Measurements from ENCODE around the gene TET3. TPM values are rescaled to one million over a fixed set of nuclear protein-coding genes. Genes with fewer than 3 reads are reported as not detected.

The TET3 gene
- polyA plus RNA-seq, 1 donor from 2014 or later = 0.46 TPM

- Mint-ChIP-seq H3K4me3 (no peak overlapping the region), H3K27ac (peak overlapping the region in 1 of 3 donors; percentile 93), H3K4me1 (peaks cover 0 to 8% (median 3%) of the 10 kb centered on the region in 3 donors), H3K27me3 (no peaks in the 10 kb centered on the region), H3K36me3 (peaks cover 20% of the 10 kb centered on the region), H3K9me3 (no peaks in the 10 kb centered on the region)
Measured at GRCh38 chr2:73956218-73956865, 28.4 kb upstream of the TET3 start.

GRCh38 chr2:73961274-73961673 lies 23.4 kb upstream of the TET3 start:
- H3K4me3 Mint-ChIP-seq = no peak overlapping the region
- peaks cover 20% of the 10 kb centered on the region for H3K36me3 Mint-ChIP-seq
- peaks cover 5 to 12% (median 7%) of the 10 kb centered on the region in 3 donors for H3K4me1 Mint-ChIP-seq
- no peaks in the 10 kb centered on the region for H3K27me3 Mint-ChIP-seq
- peaks cover 0 to 5% (median 2%) of the 10 kb centered on the region in 3 donors for H3K9me3 Mint-ChIP-seq
- H3K27ac Mint-ChIP-seq = no peak overlapping the region

- peak overlapping the region in 1 of 4 donors; percentile 17 for H3K4me3 Mint-ChIP-seq
- peaks cover 0 to 5% (median 2%) of the 10 kb centered on the region in 3 donors for H3K9me3 Mint-ChIP-seq
- no peak overlapping the region for H3K27ac Mint-ChIP-seq
- H3K27me3 Mint-ChIP-seq = no peaks in the 10 kb centered on the region
- H3K36me3 Mint-ChIP-seq = peaks cover 18% of the 10 kb centered on the region
- H3K4me1 Mint-ChIP-seq = peaks cover 5 to 12% (median 7%) of the 10 kb centered on the region in 3 donors
Measured at GRCh38 chr2:73961823-73962615, 22.7 kb upstream of the TET3 start.

GRCh38 chr2:73962798-73963197 lies 21.9 kb upstream of the TET3 start:
- Mint-ChIP-seq H3K27ac (peak overlapping the region in 1 of 3 donors; percentile 24), H3K36me3 (peaks cover 18% of the 10 kb centered on the region), H3K9me3 (peaks cover 0 to 5% (median 2%) of the 10 kb centered on the region in 3 donors), H3K27me3 (no peaks in the 10 kb centered on the region), H3K4me1 (peaks cover 5 to 12% (median 7%) of the 10 kb centered on the region in 3 donors), H3K4me3 (no peak overlapping the region)

GRCh38 chr2:73963385-73964120 lies 21.2 kb upstream of the TET3 start:
- H3K9me3 Mint-ChIP-seq = peaks cover 0 to 5% (median 2%) of the 10 kb centered on the region in 3 donors
- peaks cover 18% of the 10 kb centered on the region for H3K36me3 Mint-ChIP-seq
- H3K27me3 Mint-ChIP-seq = no peaks in the 10 kb centered on the region
- H3K4me3 Mint-ChIP-seq = peak overlapping the region in 1 of 4 donors; percentile 38
- H3K4me1 Mint-ChIP-seq = peaks cover 6 to 12% (median 7%) of the 10 kb centered on the region in 3 donors
- H3K27ac Mint-ChIP-seq = peak overlapping the region in 2 of 3 donors; percentile 24 to 53

GRCh38 chr2:73964223-73964622 lies 20.5 kb upstream of the TET3 start:
- H3K27me3 Mint-ChIP-seq = no peaks in the 10 kb centered on the region
- peak overlapping the region in 1 of 4 donors; percentile 17 for H3K4me3 Mint-ChIP-seq
- H3K9me3 Mint-ChIP-seq = peaks cover 0 to 5% (median 2%) of the 10 kb centered on the region in 3 donors
- H3K4me1 Mint-ChIP-seq = peaks cover 7 to 12% (median 9%) of the 10 kb centered on the region in 3 donors
- peaks cover 12% of the 10 kb centered on the region for H3K36me3 Mint-ChIP-seq
- no peak overlapping the region for H3K27ac Mint-ChIP-seq

GRCh38 chr2:73965053-73965452 lies 19.7 kb upstream of the TET3 start:
- no peaks in the 10 kb centered on the region for H3K27me3 Mint-ChIP-seq
- H3K9me3 Mint-ChIP-seq = peaks cover 0 to 5% (median 2%) of the 10 kb centered on the region in 3 donors
- H3K4me1 Mint-ChIP-seq = peaks cover 10 to 16% (median 14%) of the 10 kb centered on the region in 3 donors
- no peak overlapping the region for H3K27ac Mint-ChIP-seq
- peaks cover 9% of the 10 kb centered on the region for H3K36me3 Mint-ChIP-seq
- H3K4me3 Mint-ChIP-seq = no peak overlapping the region

GRCh38 chr2:73968357-73968937 lies 16.3 kb upstream of the TET3 start:
- Mint-ChIP-seq H3K4me3 (no peak overlapping the region), H3K36me3 (peaks cover 2% of the 10 kb centered on the region), H3K9me3 (no peaks in the 10 kb centered on the region), H3K4me1 (peaks cover 36 to 38% (median 36%) of the 10 kb centered on the region in 3 donors), H3K27me3 (no peaks in the 10 kb centered on the region), H3K27ac (no peak overlapping the region)

- Mint-ChIP-seq H3K4me1 (peaks cover 29 to 33% (median 31%) of the 10 kb centered on the region in 3 donors), H3K9me3 (no peaks in the 10 kb centered on the region), H3K4me3 (peak overlapping the region in 1 of 4 donors; percentile 45), H3K27me3 (no peaks in the 10 kb centered on the region), H3K27ac (no peak overlapping the region), H3K36me3 (peaks cover 2% of the 10 kb centered on the region)
Measured at GRCh38 chr2:73969356-73969755, 15.4 kb upstream of the TET3 start.

- Mint-ChIP-seq H3K4me1 (peaks cover 26 to 33% (median 31%) of the 10 kb centered on the region in 3 donors), H3K4me3 (peak overlapping the region; percentile 34 to 89 (median 74)), H3K36me3 (peaks cover 1% of the 10 kb centered on the region), H3K27ac (peak overlapping the region; percentile 67 to 96 (median 80)), H3K27me3 (no peaks in the 10 kb centered on the region), H3K9me3 (no peaks in the 10 kb centered on the region)
Measured at GRCh38 chr2:73970141-73970803, 14.4 kb upstream of the TET3 start.

GRCh38 chr2:73970850-73971471 lies 13.7 kb upstream of the TET3 start:
- H3K36me3 Mint-ChIP-seq = no peaks in the 10 kb centered on the region

GRCh38 chr2:73971722-73972121 lies 13.0 kb upstream of the TET3 start:
- Mint-ChIP-seq H3K36me3 (no peaks in the 10 kb centered on the region), H3K4me3 (peak overlapping the region in 1 of 4 donors; percentile 89), H3K9me3 (no peaks in the 10 kb centered on the region), H3K27me3 (no peaks in the 10 kb centered on the region), H3K4me1 (peaks cover 24 to 33% (median 33%) of the 10 kb centered on the region in 3 donors), H3K27ac (peak overlapping the region in 1 of 3 donors; percentile 80)

More at GRCh38 chr2:73970850-73971471, 13.7 kb upstream of the TET3 start:
- Mint-ChIP-seq H3K4me3 (peak overlapping the region; percentile 34 to 89 (median 74)), H3K27me3 (no peaks in the 10 kb centered on the region), H3K9me3 (no peaks in the 10 kb centered on the region), H3K27ac (peak overlapping the region; percentile 67 to 96 (median 80)), H3K4me1 (peaks cover 24 to 33% (median 33%) of the 10 kb centered on the region in 3 donors)

GRCh38 chr2:73972846-73973245 lies 11.9 kb upstream of the TET3 start:
- Mint-ChIP-seq H3K36me3 (no peaks in the 10 kb centered on the region), H3K27me3 (no peaks in the 10 kb centered on the region), H3K27ac (no peak overlapping the region), H3K4me1 (peaks cover 24 to 33% (median 33%) of the 10 kb centered on the region in 3 donors), H3K9me3 (no peaks in the 10 kb centered on the region), H3K4me3 (peak overlapping the region in 2 of 4 donors; percentile 4 to 79)
